Parathyroid adenoma (tissue), 2 donors: ENCODE measurements around the gene PLPPR3.

Experiments
- H2AFZ ChIP-seq: fragments of 300-600 bp; sonication (generic); one replicate; pipeline ENCODE4 v1.7.0; 2017; ENCODE audit warnings: antibody characterized with exemption, mild to moderate bottlenecking
- H3K27ac ChIP-seq: fragments of 300-600 bp; sonication (generic); one replicate; pipeline ENCODE4 v1.7.0; 2017
- H3K27me3 ChIP-seq: fragments of 300-600 bp; sonication (generic); one replicate; pipeline ENCODE4 v1.7.0; 2017; ENCODE audit warnings: low read length; ENCODE audit not compliant: control insufficient read depth, insufficient read depth
- H3K36me3 ChIP-seq: fragments of 300-600 bp; sonication (generic); one replicate; pipeline ENCODE4 v1.7.0; 2017; ENCODE audit warnings: low read length; ENCODE audit not compliant: control insufficient read depth, insufficient read depth
- H3K4me1 ChIP-seq: fragments of 300-600 bp; sonication (generic); one replicate; pipeline ENCODE4 v1.7.0; 2017; ENCODE audit warnings: control low read depth
- H3K4me2 ChIP-seq: fragments of 300-600 bp; sonication (generic); one replicate; pipeline ENCODE4 v1.7.0; 2017; ENCODE audit warnings: low read length
- H3K4me3 ChIP-seq: fragments of 300-600 bp; sonication (generic); one replicate; pipeline ENCODE4 v1.7.0; 2017; ENCODE audit warnings: low read depth, low read length
- H3K79me2 ChIP-seq: fragments of 300-600 bp; sonication (generic); one replicate; pipeline ENCODE4 v1.7.0; 2017; ENCODE audit warnings: control low read depth
- H3K9ac ChIP-seq: fragments of 300-600 bp; sonication (generic); one replicate; pipeline ENCODE4 v1.7.0; 2017; ENCODE audit warnings: mild to moderate bottlenecking
- H3K9me3 ChIP-seq: fragments of 300-600 bp; sonication (generic); one replicate; pipeline ENCODE4 v1.7.0; 2017; ENCODE audit warnings: low read length; ENCODE audit not compliant: control insufficient read depth
- TF ChIP-seq, protein P1 (sequence below): fragments of 300-600 bp; sonication (generic); IDR thresholded peaks from one replicate; pipeline ENCODE4 v1.7.0; 2017; ENCODE audit warnings: antibody characterized with exemption, mild to moderate bottlenecking
- donor health status: primary hyperparathyroidism.

PLPPR3 gene

DNA sequence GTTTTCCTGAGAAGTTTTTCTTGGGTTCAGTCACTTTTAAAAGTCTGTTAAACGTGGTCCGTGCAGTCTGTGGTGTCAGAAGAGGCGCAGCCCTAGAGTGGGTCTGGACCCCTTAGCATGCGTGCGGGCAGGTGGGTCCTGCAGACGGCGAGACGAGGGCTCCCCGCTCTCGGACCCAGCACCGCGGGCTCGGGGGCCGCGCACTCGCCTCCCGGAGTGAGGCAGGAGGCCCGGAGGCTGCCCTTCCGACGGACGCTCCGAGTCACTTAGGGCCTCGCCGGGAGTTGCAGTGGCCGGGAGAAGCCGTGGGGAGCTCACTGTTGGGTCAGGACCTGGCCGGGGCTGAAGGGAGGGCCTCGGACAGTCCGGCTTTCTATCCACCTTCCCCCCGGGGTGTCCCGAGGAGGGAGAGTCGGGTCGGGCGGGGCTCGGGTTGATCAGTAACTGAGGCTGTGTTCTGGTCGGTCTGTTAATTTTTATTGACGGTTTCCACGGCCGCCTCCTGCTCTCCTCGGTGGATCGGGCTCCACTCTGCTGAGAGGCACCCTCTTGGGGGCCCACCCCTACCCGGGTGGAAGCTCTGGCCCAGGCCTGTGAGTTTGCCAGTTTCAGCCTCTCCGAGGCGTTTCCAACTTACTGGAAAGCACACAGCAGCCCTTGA, 23.2 kb downstream of the PLPPR3 start:
- TF ChIP-seq, protein P1, sequence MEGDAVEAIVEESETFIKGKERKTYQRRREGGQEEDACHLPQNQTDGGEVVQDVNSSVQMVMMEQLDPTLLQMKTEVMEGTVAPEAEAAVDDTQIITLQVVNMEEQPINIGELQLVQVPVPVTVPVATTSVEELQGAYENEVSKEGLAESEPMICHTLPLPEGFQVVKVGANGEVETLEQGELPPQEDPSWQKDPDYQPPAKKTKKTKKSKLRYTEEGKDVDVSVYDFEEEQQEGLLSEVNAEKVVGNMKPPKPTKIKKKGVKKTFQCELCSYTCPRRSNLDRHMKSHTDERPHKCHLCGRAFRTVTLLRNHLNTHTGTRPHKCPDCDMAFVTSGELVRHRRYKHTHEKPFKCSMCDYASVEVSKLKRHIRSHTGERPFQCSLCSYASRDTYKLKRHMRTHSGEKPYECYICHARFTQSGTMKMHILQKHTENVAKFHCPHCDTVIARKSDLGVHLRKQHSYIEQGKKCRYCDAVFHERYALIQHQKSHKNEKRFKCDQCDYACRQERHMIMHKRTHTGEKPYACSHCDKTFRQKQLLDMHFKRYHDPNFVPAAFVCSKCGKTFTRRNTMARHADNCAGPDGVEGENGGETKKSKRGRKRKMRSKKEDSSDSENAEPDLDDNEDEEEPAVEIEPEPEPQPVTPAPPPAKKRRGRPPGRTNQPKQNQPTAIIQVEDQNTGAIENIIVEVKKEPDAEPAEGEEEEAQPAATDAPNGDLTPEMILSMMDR = no peak
- Histone ChIP-seq H2AFZ (no peak overlapping the region), H3K9me3 (no peaks in the 10 kb centered on the region), H3K79me2 (peaks cover 43% of the 10 kb centered on the region), H3K27me3 (no peaks in the 10 kb centered on the region), H3K36me3 (no peaks in the 10 kb centered on the region), H3K9ac (peak overlapping the region; percentile 92), H3K4me3 (peak overlapping the region; percentile 72), H3K27ac (peak overlapping the region; percentile 96), H3K4me2 (peak overlapping the region; percentile 75), H3K4me1 (peaks cover 39% of the 10 kb centered on the region)

DNA sequence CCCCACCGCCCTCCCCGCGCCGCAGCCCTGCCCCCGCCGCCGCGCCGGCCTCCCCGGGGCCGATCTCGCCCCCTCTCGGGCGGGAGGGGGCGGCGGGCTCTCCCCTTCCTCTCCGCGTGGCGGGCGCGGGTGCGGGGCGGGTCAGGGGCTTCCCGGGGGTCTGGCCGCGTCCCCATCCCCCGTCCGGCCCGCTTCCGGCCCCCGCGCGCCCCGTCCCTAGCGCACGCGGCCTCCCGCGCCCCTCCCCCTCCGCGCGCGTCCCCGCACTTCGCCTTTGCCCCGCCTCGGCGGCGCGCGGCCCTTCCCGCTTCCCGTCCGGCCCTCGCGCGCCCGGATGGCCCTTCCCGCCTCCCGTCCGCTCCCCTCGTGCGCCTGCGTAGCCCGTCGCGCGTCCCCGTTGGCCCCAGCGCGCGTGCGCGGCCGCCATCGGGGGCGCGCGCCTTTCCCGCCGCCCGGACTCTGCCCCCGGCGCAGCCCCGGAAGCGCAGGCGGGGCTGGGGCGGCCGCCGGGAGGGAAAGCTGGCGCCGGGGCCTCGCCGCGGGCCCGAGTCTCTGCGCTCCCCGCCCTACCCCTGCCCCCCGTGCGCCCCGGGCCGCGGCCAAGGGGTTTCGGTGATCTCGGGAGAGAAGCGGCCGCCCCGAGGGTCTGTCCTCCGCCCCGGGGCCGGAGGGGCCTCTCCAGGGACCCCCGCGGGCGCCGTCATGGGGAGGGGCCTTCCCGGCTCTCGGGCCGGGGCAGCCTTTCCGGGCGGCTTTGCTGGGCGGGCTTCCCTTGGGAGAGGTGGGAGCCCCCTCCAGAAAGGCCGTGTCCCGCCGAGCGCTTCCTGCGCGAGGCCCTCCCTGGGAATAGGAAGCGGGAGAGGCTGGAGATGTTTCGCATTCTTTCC, 24.0 kb downstream of the PLPPR3 start:
- Histone ChIP-seq H3K27me3 (no peaks in the 10 kb centered on the region), H3K4me3 (peak overlapping the region; percentile 72), H2AFZ (no peak overlapping the region), H3K4me2 (peak overlapping the region; percentile 75), H3K4me1 (peaks cover 31% of the 10 kb centered on the region), H3K79me2 (peaks cover 35% of the 10 kb centered on the region), H3K9me3 (no peaks in the 10 kb centered on the region), H3K36me3 (no peaks in the 10 kb centered on the region), H3K27ac (peak overlapping the region; percentile 96), H3K9ac (peak overlapping the region; percentile 92)
- TF ChIP-seq, protein P1 = no peak

DNA sequence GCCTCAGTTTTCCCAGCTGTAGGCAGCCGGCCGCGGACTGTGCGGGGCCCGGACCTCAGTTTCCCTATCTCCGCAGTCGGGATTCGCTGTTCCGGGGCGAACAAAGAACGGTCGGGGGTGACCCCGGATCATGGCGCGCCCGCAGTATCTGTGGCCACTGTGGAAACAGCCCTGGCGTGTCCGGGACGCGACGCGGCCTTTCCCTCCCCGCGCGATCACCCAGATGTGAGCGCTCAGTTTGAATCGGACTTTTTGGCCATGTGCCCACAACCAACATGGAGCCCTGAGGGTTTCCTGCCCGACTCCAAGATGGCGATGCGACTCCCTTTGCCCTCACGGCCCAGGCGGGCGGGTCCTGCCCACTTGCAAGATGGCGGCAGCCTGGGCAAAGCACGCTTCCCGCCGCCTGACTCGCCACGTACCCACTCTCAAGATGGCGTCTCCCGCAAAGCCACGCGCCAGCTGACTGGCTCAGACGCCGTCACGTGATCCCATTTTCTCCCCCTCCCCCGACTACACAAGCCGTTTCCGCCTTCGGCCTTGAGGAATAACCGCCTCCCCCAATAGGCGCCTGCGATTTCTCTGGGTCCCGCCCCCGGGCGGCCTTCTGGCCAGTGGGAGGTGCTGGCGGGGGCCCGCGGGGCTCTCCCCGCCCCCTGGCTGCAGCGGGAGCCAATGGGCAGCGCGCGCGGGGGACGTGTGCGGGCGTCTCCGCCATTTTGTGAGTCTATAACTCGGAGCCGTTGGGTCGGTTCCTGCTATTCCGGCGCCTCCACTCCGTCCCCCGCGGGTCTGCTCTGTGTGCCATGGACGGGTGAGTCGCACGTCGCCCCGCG, 24.8 kb downstream of the PLPPR3 start, which contains the start of gene PTBP1:
PTBP1 (plus strand) TSS at position 761 of the 836 bp plus-strand sequence; CDS start at position 807, 46 bp downstream.
- peaks cover 26% of the 10 kb centered on the region for H3K4me1 ChIP-seq
- TF ChIP-seq, protein P1 = peak; percentile 35

DNA sequence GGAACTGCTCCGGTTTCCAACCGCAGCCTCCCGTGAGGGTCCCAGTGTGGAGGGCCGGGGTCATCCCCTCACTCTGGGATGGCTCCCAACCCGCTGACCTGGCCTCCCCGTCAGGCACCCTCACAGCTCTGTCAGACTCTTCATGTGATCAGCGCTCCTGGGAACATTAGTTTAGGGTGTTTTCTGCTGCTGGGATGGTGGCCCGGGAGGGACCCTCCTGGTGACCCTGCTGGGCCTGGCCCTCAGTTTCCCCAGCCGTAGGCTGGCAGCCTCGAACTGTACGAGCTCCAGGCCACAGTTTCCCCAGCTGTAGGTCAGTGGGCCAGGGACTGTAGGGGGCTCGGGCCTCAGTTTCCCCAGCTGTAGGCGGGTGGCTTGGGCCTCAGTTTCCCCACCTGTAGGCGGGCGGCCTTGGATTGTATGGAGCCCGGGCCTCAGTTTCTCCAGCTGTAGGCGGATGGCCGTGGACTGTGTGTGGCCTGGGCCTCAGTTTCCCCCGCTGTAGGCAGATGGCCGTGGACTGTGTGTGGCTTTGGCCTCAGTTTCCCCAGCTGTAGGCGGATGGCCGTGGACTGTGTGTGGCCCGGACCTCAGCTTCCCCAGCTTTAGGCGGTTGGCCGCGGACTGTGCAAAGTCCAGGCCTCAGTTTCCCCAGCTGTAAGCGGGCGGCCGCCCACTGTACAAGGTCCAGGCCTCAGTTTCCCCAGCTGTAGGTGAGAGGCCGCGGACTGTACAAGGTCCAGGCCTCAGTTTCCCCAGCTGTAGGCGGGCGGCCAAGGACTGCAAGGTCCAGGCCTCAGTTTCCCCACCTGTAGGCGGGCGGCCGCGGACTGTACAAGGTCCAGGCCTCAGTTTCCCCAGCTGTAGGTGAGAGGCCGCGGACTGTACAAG, 25.8 kb downstream of the PLPPR3 start:
- Histone ChIP-seq H3K27me3 (no peaks in the 10 kb centered on the region), H3K9ac (no peak overlapping the region), H3K27ac (peak overlapping the region; percentile 72), H3K9me3 (no peaks in the 10 kb centered on the region), H3K79me2 (peaks cover 17% of the 10 kb centered on the region), H3K36me3 (no peaks in the 10 kb centered on the region), H2AFZ (peak overlapping the region; percentile 100), H3K4me3 (peak overlapping the region; percentile 67), H3K4me2 (peak overlapping the region; percentile 89), H3K4me1 (peaks cover 16% of the 10 kb centered on the region)
- TF ChIP-seq, protein P1 = no peak

More for the DNA sequence above, 24.8 kb downstream of the PLPPR3 start, which contains the start of gene PTBP1:
- Histone ChIP-seq H3K36me3 (no peaks in the 10 kb centered on the region), H3K27ac (peak within 1 kb of the TSS; percentile 96), H2AFZ (peak within 1 kb of the TSS; percentile 100), H3K9ac (peak within 1 kb of the TSS; percentile 92), H3K27me3 (no peaks in the 10 kb centered on the region), H3K9me3 (no peaks in the 10 kb centered on the region), H3K4me2 (peak within 1 kb of the TSS; percentile 89), H3K79me2 (peaks cover 27% of the 10 kb centered on the region), H3K4me3 (peak within 1 kb of the TSS; percentile 72)
